ENCODE measurements around the gene TRABD2B.

The TRABD2B gene

GRCh38 chr1:47934243-47934805 lies 62.9 kb downstream of the TRABD2B start:
- H3K4me3 ChIP-seq (ENCODE audit: severe bottlenecking) = no peak overlapping the region
- no peak overlapping the region for H3K27ac ChIP-seq (ENCODE audit: poor library complexity, severe bottlenecking)
- H3K4me1 ChIP-seq (ENCODE audit: insufficient read depth, poor library complexity, severe bottlenecking) = no peaks in the 10 kb centered on the region
- H3K27me3 ChIP-seq (ENCODE audit: insufficient read depth, poor library complexity, severe bottlenecking) = no peaks in the 10 kb centered on the region
- DNase-seq (ENCODE audit: low spot score) (no peak), ATAC-seq (ENCODE audit: low read depth) (peak; percentile 12; the same call in 2 of the 3 replicates)
- no peaks in the 10 kb centered on the region for H3K9me3 ChIP-seq (ENCODE audit: severe bottlenecking)
- H3K36me3 ChIP-seq (ENCODE audit: low read depth) = no peaks in the 10 kb centered on the region
- TF ChIP-seq CTCF (IDR thresholded peaks at IDR 0.05; ENCODE audit: poor library complexity, severe bottlenecking) = no peak

- no peak overlapping the region for H3K27ac ChIP-seq (ENCODE audit: poor library complexity, severe bottlenecking)
- no peak for ATAC-seq (ENCODE audit: low read depth)
- H3K9me3 ChIP-seq (ENCODE audit: severe bottlenecking) = no peaks in the 10 kb centered on the region
- H3K4me3 ChIP-seq (ENCODE audit: severe bottlenecking) = no peak overlapping the region
- no peaks in the 10 kb centered on the region for H3K27me3 ChIP-seq (ENCODE audit: insufficient read depth, poor library complexity, severe bottlenecking)
- no peak for TF ChIP-seq CTCF (IDR thresholded peaks at IDR 0.05; ENCODE audit: poor library complexity, severe bottlenecking)
- H3K4me1 ChIP-seq (ENCODE audit: insufficient read depth, poor library complexity, severe bottlenecking) = no peaks in the 10 kb centered on the region
- DNase-seq (ENCODE audit: low spot score) = no peak
- H3K36me3 ChIP-seq (ENCODE audit: low read depth) = no peaks in the 10 kb centered on the region
These were observed 64.4 kb downstream of the TRABD2B start for GRCh38 chr1:47932743-47933142.

- Histone ChIP-seq H3K4me3 (ENCODE audit: severe bottlenecking) (no peak overlapping the region), H3K27ac (ENCODE audit: poor library complexity, severe bottlenecking) (no peak overlapping the region), H3K27me3 (ENCODE audit: insufficient read depth, poor library complexity, severe bottlenecking) (no peaks in the 10 kb centered on the region), H3K4me1 (ENCODE audit: insufficient read depth, poor library complexity, severe bottlenecking) (no peaks in the 10 kb centered on the region), H3K36me3 (ENCODE audit: low read depth) (no peaks in the 10 kb centered on the region), H3K9me3 (ENCODE audit: severe bottlenecking) (no peaks in the 10 kb centered on the region)
- DNase-seq (ENCODE audit: low spot score) (no peak), ATAC-seq (ENCODE audit: low read depth) (peak; percentile 27; the same call in 1 of the 3 replicates)
- peak; percentile 33 for TF ChIP-seq CTCF (IDR thresholded peaks at IDR 0.05; ENCODE audit: poor library complexity, severe bottlenecking)
These were observed 65.8 kb downstream of the TRABD2B start for GRCh38 chr1:47931395-47931794.

GRCh38 chr1:47930210-47930840 lies 66.9 kb downstream of the TRABD2B start:
- no peaks in the 10 kb centered on the region for H3K36me3 ChIP-seq (ENCODE audit: low read depth)
- no peak for DNase-seq (ENCODE audit: low spot score)
- no peaks in the 10 kb centered on the region for H3K9me3 ChIP-seq (ENCODE audit: severe bottlenecking)
- no peak overlapping the region for H3K27ac ChIP-seq (ENCODE audit: poor library complexity, severe bottlenecking)
- H3K27me3 ChIP-seq (ENCODE audit: insufficient read depth, poor library complexity, severe bottlenecking) = no peaks in the 10 kb centered on the region
- TF ChIP-seq CTCF (IDR thresholded peaks at IDR 0.05; ENCODE audit: poor library complexity, severe bottlenecking) = no peak
- ATAC-seq (ENCODE audit: low read depth) = no peak
- no peaks in the 10 kb centered on the region for H3K4me1 ChIP-seq (ENCODE audit: insufficient read depth, poor library complexity, severe bottlenecking)
- H3K4me3 ChIP-seq (ENCODE audit: severe bottlenecking) = no peak overlapping the region

- ATAC-seq (ENCODE audit: low read depth) = peak; percentile 70
- no peaks in the 10 kb centered on the region for H3K27me3 ChIP-seq (ENCODE audit: insufficient read depth, poor library complexity, severe bottlenecking)
- H3K9me3 ChIP-seq (ENCODE audit: severe bottlenecking) = no peaks in the 10 kb centered on the region
- no peak for DNase-seq (ENCODE audit: low spot score)
- H3K4me1 ChIP-seq (ENCODE audit: insufficient read depth, poor library complexity, severe bottlenecking) = no peaks in the 10 kb centered on the region
- H3K27ac ChIP-seq (ENCODE audit: poor library complexity, severe bottlenecking) = no peak overlapping the region
- no peak for TF ChIP-seq CTCF (IDR thresholded peaks at IDR 0.05; ENCODE audit: poor library complexity, severe bottlenecking)
- H3K4me3 ChIP-seq (ENCODE audit: severe bottlenecking) = no peak overlapping the region
- no peaks in the 10 kb centered on the region for H3K36me3 ChIP-seq (ENCODE audit: low read depth)
These were observed 70.0 kb downstream of the TRABD2B start for GRCh38 chr1:47927165-47927564.

All from RWPE2 (cell line).